Purkinje cell (primary cell): ENCODE data around the gene RAB11FIP2. TPM values are rescaled to one million over a fixed set of nuclear protein-coding genes. Genes with fewer than 3 reads are reported as not detected.

Experiments
- polyA plus RNA-seq: library from polyadenylated mRNA; unstranded; fragments of >200 nt; fragmentation: Nextera tagmentation; gene quantifications from 2 replicates; pipeline ENCODE4 v1.2.1, GENCODE V29; 2014

Gene RAB11FIP2
- 40.9 and 52.5 TPM in 2 replicates for polyA plus RNA-seq

GRCh38 chr10:118046395-118047156, at the start of gene RAB11FIP2:
Gene RAB11FIP2 (minus strand): TSS chr10:118046941. CDS start chr10:118046163, 778 bp downstream.

